GM19452 (cell line): ENCODE data around the gene LIX1L.
A peak's percentile ranks its signal among the peaks of the same experiment; 100 is the strongest.

ENCODE experiments used
- ATAC-seq: cut with Tn5 transposase; IDR thresholded peaks from one replicate; pipeline ENCODE4 v1.9.1; 2021; ENCODE audit not compliant: unreplicated experiment

Gene LIX1L

DNA sequence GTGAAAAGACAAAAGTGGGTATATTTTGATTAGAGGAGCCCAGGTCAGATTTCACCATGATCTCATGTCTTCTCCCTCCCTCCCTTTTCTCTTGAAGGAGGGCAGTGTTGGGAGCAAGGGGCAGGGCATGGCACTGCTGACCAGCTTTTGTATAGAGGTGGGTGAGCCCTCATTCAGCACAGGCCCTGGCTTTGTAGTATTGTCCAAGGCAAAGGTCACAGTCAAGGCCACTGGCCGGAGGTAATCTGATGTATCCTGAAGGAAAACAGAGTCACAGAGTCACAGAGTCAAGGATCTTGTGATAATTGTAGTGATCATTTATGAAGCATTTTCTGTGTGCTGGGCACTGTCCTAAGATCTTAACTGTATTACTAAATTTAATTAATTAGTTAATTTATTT is 59.8 kb downstream of the LIX1L start:
- ATAC-seq = no peak

DNA sequence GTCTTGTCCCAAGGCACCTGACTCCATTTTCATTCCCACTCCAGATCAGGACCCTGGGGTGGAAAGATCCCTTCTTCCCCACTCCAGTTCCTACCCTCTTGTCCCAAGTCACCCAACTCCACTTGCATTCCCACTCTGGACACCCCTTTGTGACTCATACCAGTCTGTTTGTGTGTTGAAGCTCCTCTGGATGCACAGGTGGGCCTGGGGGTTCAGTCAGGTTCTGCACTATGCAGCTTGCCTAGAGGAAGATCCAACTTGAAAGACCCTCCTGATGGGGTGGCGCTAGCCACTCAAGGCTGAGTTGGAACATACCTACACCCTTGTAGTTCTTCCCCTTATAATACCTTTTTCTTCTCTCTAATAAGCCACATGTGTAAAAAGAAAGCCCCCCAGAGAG is 62.3 kb downstream of the LIX1L start:
- no peak for ATAC-seq

DNA sequence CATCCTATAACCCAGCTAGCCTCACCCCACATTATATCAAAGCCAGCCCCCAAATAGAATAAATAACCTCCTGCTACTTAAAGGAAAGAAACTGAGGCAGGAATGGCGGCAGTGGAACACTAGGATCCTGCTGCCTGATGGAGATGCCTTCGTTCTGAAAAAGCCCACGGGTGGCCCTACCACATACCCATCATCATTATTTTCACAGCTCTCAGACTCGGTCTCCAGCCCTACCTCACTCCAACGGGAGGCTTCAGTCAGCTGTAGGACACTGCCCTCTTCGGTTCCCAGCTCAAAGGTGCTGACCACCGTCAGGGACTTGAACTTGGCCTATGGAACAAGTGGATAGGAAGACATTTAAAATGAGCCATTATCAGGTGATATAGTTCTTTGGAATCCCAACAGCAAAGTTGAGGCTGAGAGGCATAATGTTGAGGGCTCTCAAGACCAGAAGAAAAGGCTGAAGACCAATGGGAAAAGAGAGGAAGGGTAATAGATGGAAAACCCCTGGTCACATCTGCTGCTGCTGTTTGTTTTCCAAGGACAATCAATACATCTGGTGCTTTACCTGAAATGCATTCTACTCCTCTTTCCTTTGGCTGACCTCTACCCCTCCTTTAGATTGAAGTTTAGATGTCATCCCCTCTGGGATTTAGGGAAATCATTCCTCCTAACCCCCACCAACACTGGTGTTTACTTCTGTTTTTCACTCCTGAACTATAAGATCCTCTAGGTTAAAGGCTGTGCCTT is 64.3 kb downstream of the LIX1L start:
- no peak for ATAC-seq

DNA sequence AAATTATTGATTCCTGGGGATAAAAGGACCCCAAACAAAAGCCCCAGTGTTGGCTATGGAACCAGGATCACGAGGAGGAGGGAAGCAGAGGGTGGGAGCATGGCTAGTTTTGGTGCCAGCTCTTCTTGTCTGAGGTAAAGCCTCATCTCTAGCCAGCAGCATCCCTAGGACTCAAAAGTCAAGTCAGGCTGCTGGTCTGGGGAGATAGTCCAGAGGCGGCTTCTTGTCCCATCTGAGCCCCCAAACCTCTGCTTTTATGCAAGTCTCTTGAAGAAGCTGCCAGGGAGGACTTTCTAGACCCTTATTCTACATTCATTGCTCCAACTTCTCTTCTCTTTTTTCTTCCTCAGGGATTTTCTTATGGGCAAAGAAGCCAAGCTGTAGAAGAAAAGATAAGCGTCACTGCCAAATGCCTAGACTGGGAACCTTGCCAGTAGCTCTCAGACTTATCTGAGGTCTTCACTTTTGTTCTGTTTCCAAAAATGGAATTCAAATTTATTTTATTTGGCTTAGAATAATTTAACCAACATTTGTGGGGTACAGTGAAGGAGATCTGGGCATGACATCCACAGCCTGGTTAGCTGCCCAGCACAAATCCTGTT is 65.2 kb downstream of the LIX1L start:
- no peak for ATAC-seq

DNA sequence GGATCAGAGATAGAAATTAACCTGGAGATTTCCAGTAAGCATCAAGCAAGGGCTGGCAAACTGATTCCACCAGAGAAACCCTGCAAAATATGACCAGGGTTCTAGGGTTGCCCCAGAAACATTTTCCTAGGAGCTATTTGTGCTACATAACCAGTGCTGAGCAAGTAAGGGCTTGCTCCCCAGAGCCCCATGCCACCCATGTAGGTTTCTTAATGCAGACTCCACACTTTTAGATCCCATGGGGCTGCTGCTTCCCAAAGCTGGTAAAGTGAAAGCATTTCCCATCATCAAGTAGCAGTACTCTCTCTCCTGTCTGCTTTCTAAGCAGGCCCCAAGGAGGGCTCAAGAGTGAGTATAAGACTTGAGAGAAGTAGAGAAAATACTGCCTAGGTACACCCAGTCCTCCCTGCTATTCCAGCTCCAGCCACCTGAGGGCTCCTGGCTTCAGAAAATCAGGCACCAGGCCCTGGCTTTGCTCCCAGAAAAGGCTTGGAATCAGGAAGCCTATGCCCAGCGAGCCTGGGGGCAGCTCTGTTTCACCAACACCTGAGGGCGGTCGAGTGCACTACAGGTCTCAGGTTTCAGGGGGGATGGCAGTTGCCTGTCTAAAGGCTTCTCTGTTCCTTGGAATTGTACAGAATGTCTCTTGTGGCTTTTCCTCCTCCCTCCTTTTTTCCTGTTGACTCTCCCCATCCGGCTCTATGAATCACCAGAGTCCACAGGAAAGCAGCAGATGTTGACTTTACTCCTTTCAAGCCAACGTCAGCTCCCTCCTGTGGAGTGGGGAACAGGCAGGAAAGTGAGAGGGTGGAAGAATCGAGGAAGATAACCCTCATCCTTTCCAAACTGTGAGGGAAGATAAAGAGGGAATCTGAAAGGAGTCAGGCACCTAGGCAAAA is 66.0 kb downstream of the LIX1L start:
- peak; percentile 55 for ATAC-seq

DNA sequence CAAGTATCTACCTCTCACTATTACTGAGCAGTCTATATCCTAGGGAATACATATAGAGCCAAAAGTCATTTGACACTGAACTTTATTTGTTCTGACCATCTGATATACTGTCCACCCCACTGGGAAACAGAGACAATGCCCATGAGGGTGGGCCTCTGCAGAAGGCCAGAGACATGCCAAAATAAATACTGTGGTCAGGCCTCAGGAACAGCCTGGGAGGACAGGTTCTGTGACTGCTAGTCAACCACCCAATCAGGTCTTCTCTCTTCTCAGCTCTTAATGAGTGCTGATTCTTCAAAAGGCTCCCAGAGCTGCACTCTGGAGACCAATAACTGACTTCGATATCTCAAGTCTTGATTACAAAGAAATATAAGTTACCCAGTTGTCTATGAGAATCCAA is 66.7 kb downstream of the LIX1L start:
- ATAC-seq = no peak

DNA sequence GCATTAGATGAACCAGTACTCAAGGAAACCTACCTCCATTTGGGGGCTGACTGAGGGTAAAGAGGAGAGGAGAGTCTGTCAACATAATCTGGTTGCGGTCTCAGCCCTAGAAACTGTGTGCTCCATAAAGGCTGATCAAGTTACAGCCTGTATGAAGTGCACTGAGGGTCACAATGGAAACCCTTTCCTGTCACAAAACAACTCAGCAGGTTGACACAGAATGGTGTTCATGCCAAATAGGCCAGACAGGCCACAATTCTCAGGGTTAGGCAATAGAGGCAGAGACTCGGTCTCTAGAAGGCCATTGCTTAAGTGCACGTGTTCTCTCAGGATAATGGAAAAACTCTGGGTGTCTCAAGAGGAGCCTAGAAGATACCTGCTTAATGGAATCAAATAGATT is 68.1 kb downstream of the LIX1L start:
- no peak for ATAC-seq

DNA sequence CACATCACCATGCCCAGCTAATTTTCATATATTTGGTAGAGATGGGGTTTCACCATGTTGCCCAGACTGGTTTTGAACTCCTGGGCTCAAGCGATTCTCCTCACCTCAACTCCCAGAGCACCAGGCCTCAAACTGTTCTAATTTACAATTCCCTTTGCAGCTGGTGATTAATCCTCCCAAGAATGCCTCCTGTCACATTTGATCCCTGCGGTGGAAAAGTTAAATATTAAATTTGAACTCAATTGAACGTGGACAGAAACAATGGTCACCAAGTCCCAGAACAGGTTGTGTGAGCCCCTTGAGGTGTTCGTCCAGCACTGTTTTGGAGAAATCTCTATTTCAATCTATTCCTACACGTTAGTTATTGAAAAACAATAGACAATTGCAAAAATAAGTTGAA is 70.2 kb downstream of the LIX1L start:
- no peak for ATAC-seq

DNA sequence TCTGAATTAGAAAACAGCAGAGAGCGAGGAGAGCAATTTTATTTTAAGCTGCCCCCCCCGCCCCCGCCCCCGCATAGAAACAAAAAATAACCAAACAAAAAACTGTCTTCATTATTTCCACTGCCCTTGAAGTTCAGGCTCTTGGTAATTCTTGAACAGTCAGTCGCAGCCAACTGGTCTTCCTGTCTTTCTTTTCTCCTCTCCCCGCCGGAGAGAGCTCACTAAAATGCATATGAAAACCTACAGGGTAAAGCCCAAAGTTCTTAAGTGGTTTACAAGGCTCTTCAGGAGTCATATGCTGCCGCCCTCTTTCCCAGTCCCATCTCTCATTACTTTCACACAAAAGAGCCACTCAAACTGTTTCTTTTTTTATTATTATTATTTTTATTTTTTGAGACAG is 71.0 kb downstream of the LIX1L start:
- ATAC-seq = no peak

DNA sequence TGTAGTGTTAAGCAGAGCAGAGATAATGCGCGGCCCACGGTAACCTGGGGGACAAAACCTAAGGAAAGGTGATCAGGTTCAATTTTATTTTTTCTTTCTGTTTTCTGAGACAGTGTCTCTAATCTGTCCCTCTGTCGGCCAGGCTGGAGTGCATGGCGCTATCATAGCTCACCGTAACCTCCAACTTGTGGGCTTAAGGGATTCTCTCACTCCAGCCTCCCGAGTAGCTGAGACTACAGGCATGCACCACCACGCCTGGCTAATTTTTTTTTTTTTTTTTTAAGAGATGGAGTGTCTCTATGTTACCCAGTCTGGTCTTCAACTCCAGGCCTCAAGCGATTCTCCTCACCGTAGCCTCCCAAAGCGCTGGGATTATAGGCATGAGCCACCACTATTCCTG is 71.4 kb downstream of the LIX1L start:
- no peak for ATAC-seq

DNA sequence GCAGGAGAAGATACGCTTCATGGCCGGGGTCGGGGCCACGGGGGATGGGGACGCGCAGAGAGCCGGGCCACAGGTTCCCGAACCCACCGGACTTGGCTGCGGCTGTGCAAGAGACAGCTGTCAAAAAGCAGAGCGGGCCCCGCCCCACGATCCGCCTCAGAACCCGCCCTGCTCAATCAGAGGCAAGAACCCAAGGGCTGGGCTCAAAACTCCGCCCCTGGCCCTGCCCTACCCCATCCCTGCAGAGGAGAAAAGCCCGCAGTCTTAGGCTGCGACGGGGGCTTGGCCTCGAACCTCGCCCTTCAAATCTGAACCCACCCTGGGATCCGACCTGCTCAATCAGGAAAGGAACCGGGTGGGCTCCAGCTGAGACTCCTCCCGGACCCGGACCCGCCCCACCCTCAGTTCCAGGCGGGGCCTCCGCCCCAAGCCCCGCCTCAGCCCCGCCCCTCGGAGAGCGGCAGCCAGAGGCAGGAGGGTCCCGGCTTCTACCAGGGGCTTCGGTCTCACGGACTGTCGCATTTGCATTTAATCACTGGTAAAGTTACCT is 72.0 kb downstream of the LIX1L start, which contains the start of gene ANKRD35:
Gene ANKRD35 (minus strand): TSS at position 129 of the 550 bp plus-strand sequence. CDS start 108 bp downstream, at position 21.
- ATAC-seq = peak; percentile 99

DNA sequence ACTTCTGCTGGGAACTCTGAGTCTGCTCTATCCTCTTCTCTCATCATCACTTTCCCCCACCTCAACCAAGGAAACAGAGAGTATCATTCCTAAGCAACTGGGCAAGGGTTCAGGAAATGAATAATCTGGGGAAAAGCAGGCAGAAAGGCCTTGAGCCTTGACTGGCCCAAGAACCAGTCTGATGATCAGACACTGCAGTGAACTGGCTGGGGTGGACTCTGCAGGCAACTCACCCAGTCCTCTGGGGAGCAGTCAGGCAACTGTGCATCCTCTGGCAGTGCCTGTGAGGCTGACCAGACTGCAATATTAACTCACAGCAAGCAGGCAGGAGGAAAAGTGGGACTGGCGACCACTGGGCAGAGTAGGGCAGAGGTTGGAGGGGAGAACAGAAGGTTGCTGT is 73.1 kb downstream of the LIX1L start:
- ATAC-seq = no peak
